Glutamatergic neuron (in vitro differentiated cells): ENCODE data around the gene C1QL2. TPM values are rescaled to one million over a fixed set of nuclear protein-coding genes. Genes with fewer than 3 reads are reported as not detected.
A peak's percentile ranks its signal among the peaks of the same experiment; 100 is the strongest.

ENCODE experiments used
- DNase-seq: peaks from one replicate; pipeline ENCODE4 v3.0.0; 2022
- H3K27ac Mint-ChIP-seq: one replicate; pipeline ENCODE4 v1.8.0; 2020; ENCODE audit warnings: mild to moderate bottlenecking, mixed read lengths, inconsistent platforms; ENCODE audit not compliant: unreplicated experiment
- H3K27me3 Mint-ChIP-seq: one replicate; pipeline ENCODE4 v1.8.0; 2020; ENCODE audit warnings: mild to moderate bottlenecking, moderate library complexity, mixed read lengths, inconsistent platforms; ENCODE audit not compliant: unreplicated experiment
- H3K36me3 Mint-ChIP-seq: one replicate; pipeline ENCODE4 v1.8.0; 2020; ENCODE audit warnings: mild to moderate bottlenecking, mixed read lengths, inconsistent platforms; ENCODE audit not compliant: unreplicated experiment
- H3K4me1 Mint-ChIP-seq: one replicate; pipeline ENCODE4 v1.8.0; 2020; ENCODE audit warnings: mild to moderate bottlenecking, low read depth, mixed read lengths, inconsistent platforms; ENCODE audit not compliant: unreplicated experiment
- H3K4me3 Mint-ChIP-seq: one replicate; pipeline ENCODE4 v1.8.0; 2020; ENCODE audit warnings: mild to moderate bottlenecking, mixed read lengths, inconsistent platforms; ENCODE audit not compliant: unreplicated experiment
- H3K9me3 Mint-ChIP-seq: one replicate; pipeline ENCODE4 v1.8.0; 2020; ENCODE audit warnings: mild to moderate bottlenecking, moderate library complexity, mixed read lengths, inconsistent platforms; ENCODE audit not compliant: unreplicated experiment
- CTCF ChIP-seq: fragments of 200-600 bp; sonication (generic); IDR thresholded peaks from one replicate; pipeline ENCODE4 v1.5.0; 2021; ENCODE audit not compliant: partially characterized antibody, unreplicated experiment
- total RNA-seq: library from RNA; stranded (reverse); fragmentation: NEBNext Ultra II Directional; extraction: Animal tissue kit (Norgen Biotek cat#: 25700); gene quantifications from one replicate; pipeline ENCODE4 v1.2.1, GENCODE V29; 2021; ENCODE audit not compliant: unreplicated experiment

Gene C1QL2
- total RNA-seq, 1 donor from 2014 or later = not detected

GRCh38 chr2:119155633-119156032 is 2.9 kb downstream of the C1QL2 start:
- peaks cover 30% of the 10 kb centered on the region for H3K27me3 Mint-ChIP-seq
- H3K36me3 Mint-ChIP-seq = no peaks in the 10 kb centered on the region
- H3K9me3 Mint-ChIP-seq = peaks cover 5% of the 10 kb centered on the region
- no peak for TF ChIP-seq CTCF
- peak overlapping the region; percentile 59 for H3K4me3 Mint-ChIP-seq
- DNase-seq = no peak
- H3K27ac Mint-ChIP-seq = no peak overlapping the region
- H3K4me1 Mint-ChIP-seq = peaks cover 8% of the 10 kb centered on the region

DNA sequence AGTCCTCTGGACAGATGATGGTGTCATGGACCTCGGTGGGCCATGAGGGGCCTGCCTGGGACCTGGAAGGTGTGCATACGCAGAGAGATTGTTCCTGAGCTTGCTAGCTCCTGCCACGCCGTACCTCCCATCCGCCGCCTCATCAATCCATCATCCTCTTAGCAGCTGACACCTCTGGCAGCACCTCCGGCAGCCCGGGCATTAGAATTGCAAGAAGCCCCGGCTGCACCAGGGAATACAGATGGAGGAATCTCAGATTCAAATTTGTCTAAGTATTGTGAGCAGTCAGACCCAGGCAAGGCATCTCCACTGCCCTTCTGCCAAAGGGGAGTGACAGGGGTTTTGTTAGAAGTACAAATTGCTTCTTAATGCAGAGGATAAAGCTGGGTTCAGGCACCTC is 4.5 kb downstream of the C1QL2 start:
- Mint-ChIP-seq H3K27me3 (peaks cover 25% of the 10 kb centered on the region), H3K36me3 (no peaks in the 10 kb centered on the region), H3K4me1 (peaks cover 9% of the 10 kb centered on the region), H3K4me3 (no peak overlapping the region), H3K9me3 (peaks cover 5% of the 10 kb centered on the region), H3K27ac (no peak overlapping the region)
- TF ChIP-seq CTCF = no peak
- no peak for DNase-seq

DNA sequence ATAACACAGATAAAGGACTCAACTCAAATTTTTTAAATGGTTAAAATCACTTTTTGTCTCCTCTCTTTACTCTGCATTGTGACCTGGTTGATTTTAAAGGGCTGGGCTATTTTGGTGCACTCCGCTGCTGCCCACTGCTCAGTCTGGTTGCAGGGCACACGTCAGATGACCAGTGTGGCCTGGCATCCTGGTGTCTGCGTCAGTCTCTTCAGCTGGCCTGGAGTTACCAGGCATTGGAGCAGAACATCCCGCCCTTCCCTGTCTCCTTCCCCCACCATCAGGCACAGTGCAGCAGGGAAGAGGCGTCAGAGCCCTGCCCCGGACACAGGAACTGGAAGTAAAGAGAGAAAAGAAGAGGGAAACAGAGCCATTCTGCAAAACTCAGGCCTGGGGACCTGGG is 8.9 kb downstream of the C1QL2 start:
- Mint-ChIP-seq H3K27me3 (peaks cover 8% of the 10 kb centered on the region), H3K4me1 (peaks cover 6% of the 10 kb centered on the region), H3K9me3 (peaks cover 2% of the 10 kb centered on the region), H3K27ac (no peak overlapping the region), H3K4me3 (no peak overlapping the region), H3K36me3 (no peaks in the 10 kb centered on the region)
- DNase-seq = no peak
- no peak for TF ChIP-seq CTCF

GRCh38 chr2:119147776-119148715 is 10.5 kb downstream of the C1QL2 start:
- peaks cover 5% of the 10 kb centered on the region for H3K4me1 Mint-ChIP-seq
- no peak overlapping the region for H3K27ac Mint-ChIP-seq
- H3K36me3 Mint-ChIP-seq = no peaks in the 10 kb centered on the region
- no peak overlapping the region for H3K4me3 Mint-ChIP-seq
- no peak for TF ChIP-seq CTCF
- no peak for DNase-seq
- H3K27me3 Mint-ChIP-seq = peaks cover 6% of the 10 kb centered on the region
- H3K9me3 Mint-ChIP-seq = peaks cover 4% of the 10 kb centered on the region

DNA sequence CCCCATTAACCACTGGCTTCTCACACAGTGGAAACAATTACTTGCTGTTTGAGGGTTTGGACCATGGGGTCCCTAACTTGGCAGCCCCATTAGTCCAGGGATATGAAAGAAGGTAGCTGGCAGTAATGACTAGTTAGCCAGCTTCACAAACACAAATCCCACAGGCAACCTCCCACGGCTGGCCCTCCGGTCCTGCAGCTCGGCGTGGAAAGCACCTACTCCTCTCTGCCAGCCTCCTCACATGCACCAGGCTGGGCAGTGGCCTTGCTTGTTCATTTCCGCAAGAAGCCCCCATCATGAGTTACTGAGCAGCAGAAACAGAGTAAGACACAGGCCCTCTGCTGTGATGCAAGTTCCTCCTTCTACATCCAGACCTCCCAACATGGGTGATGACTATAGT is 13.7 kb downstream of the C1QL2 start:
- H3K27me3 Mint-ChIP-seq = peaks cover 3% of the 10 kb centered on the region
- no peaks in the 10 kb centered on the region for H3K36me3 Mint-ChIP-seq
- no peak overlapping the region for H3K27ac Mint-ChIP-seq
- no peak for DNase-seq
- peaks cover 2% of the 10 kb centered on the region for H3K9me3 Mint-ChIP-seq
- TF ChIP-seq CTCF = no peak
- no peak overlapping the region for H3K4me3 Mint-ChIP-seq
- H3K4me1 Mint-ChIP-seq = no peaks in the 10 kb centered on the region
